Endothelial cell of umbilical vein (primary cell): ENCODE data around the gene MACROH2A2. TPM values are rescaled to one million over a fixed set of nuclear protein-coding genes. Genes with fewer than 3 reads are reported as not detected.

Source experiments
- BruUV-seq: library from RNA; stranded (reverse); fragments of 400-500 nt; replicated peaks from 2 replicates; lab custom pipeline; 2021; lab: Mats Ljungman, UMichigan
- CTCF ChIA-PET: fragments of 300-600, 350-600 bp; sonication (Branson Sonifier 250); formaldehyde crosslinking; loops from one replicate; lab custom pipeline; 2021; ENCODE audit warnings: antibody characterized with exemption, inconsistent platforms; lab: Charles Lee
- POLR2A ChIA-PET: fragments of 300-600, 350-600 bp; sonication (Branson Sonifier 250); formaldehyde crosslinking; loops from one replicate; lab custom pipeline; 2021; ENCODE audit warnings: antibody characterized with exemption, inconsistent platforms; lab: Charles Lee
- DNase-seq: peaks from one replicate; pipeline ENCODE4 v3.0.0-alpha.2; 2011; ENCODE audit warnings: low read depth, low spot score
- FAIRE-seq: peaks from 2 replicates; lab custom pipeline; 2011; peaks lifted over from hg19 to GRCh38; lab: Jason Lieb, UNC
- H2AFZ ChIP-seq: 2 replicates; pipeline ENCODE4 v1.6.0; 2012; ENCODE audit warnings: low read depth, low read length, control low read depth, inconsistent platforms
- H3K27ac ChIP-seq: 2 replicates; pipeline ENCODE4 v1.5.1; 2011; ENCODE audit warnings: low read depth, mild to moderate bottlenecking, control low read depth, low read length, moderate library complexity; ENCODE audit not compliant: insufficient read depth
- H3K27me3 ChIP-seq, 2 experiments: 2 replicates each; pipeline versions ENCODE4 v1.6.0 to v1.6.1; 2011; ENCODE audit warnings: low read length in 2 of 2, mixed read lengths in 1 of 2; ENCODE audit not compliant: control insufficient read depth in 2 of 2, insufficient read depth in 2 of 2
- H3K36me3 ChIP-seq, 2 experiments: 2 replicates in 1 of 2; 3 replicates in 1 of 2; pipeline ENCODE4 v1.5.1; 2011; ENCODE audit warnings: low read length in 2 of 2, mild to moderate bottlenecking in 1 of 2, moderate library complexity in 1 of 2; ENCODE audit not compliant: control insufficient read depth in 2 of 2, insufficient read depth in 2 of 2; ENCODE audit errors: extremely low read depth in 1 of 2
- H3K4me1 ChIP-seq: 3 replicates; pipeline ENCODE4 v1.5.1; 2011; ENCODE audit warnings: mild to moderate bottlenecking, low read length; ENCODE audit not compliant: control insufficient read depth, insufficient read depth; ENCODE audit errors: extremely low read depth
- H3K4me2 ChIP-seq: 2 replicates; pipeline ENCODE4 v1.6.1; 2011; ENCODE audit warnings: low read length, control low read depth, mixed read lengths; ENCODE audit not compliant: insufficient read depth
- H3K4me3 ChIP-seq, 3 experiments: fragments of 200-600 bp in 1 of 3; sonication (generic), shearing (Covaris generic) in 1 of 3; replicated peaks in 1 of 3; 2 replicates each; pipeline ENCODE4 v1.5.1; 2011 to 2016; ENCODE audit warnings: control low read depth in 3 of 3, low read length in 3 of 3, mild to moderate bottlenecking in 2 of 3, inconsistent platforms in 1 of 3, low read depth in 1 of 3, moderate library complexity in 1 of 3; ENCODE audit not compliant: insufficient read depth in 1 of 3
- H3K79me2 ChIP-seq: 2 replicates; pipeline ENCODE4 v1.6.0; 2012; ENCODE audit warnings: low read length, inconsistent platforms; ENCODE audit not compliant: control insufficient read depth, insufficient read depth
- H3K9ac ChIP-seq: replicated peaks from 2 replicates; pipeline ENCODE3; 2011; ENCODE audit warnings: low read length, control low read depth; ENCODE audit not compliant: insufficient read depth; ENCODE audit errors: extremely low read depth
- H3K9me1 ChIP-seq: replicated peaks from 3 replicates; pipeline ENCODE4 v1.6.0; 2011; ENCODE audit warnings: mild to moderate bottlenecking, low read length; ENCODE audit not compliant: control insufficient read depth, insufficient read depth; ENCODE audit errors: extremely low read depth
- H3K9me3 ChIP-seq: replicated peaks from 2 replicates; pipeline ENCODE4 v1.5.1; 2012; ENCODE audit warnings: low read length, inconsistent platforms; ENCODE audit not compliant: control insufficient read depth, insufficient read depth
- H4K20me1 ChIP-seq: replicated peaks from 2 replicates; pipeline ENCODE3; 2011; ENCODE audit warnings: mild to moderate bottlenecking, low read length; ENCODE audit not compliant: control insufficient read depth, insufficient read depth; ENCODE audit errors: extremely low read depth
- EZH2 ChIP-seq: IDR thresholded peaks from 2 replicates; pipeline ENCODE4 v1.6.1; 2012; ENCODE audit warnings: borderline replicate concordance, low read depth, mild to moderate bottlenecking, moderate library complexity, low read length, inconsistent platforms; ENCODE audit not compliant: severe bottlenecking
- FOS ChIP-seq: IDR thresholded peaks from 2 replicates; pipeline ENCODE4 v1.6.1; 2011; ENCODE audit warnings: mild to moderate bottlenecking, low read length, moderate library complexity, borderline replicate concordance; ENCODE audit not compliant: insufficient read depth
- GATA2 ChIP-seq: IDR thresholded peaks from 2 replicates; pipeline ENCODE4 v1.7.0; 2011; ENCODE audit warnings: low read depth, mild to moderate bottlenecking, moderate library complexity, mixed read lengths, low read length; ENCODE audit not compliant: insufficient read length, insufficient read depth
- JUN ChIP-seq: IDR thresholded peaks from 2 replicates; pipeline ENCODE4 v1.6.1; 2011; ENCODE audit warnings: borderline replicate concordance, low read depth; ENCODE audit not compliant: insufficient read length, insufficient read depth
- MYC ChIP-seq: IDR thresholded peaks from one replicate; pipeline ENCODE4 v1.6.1; 2011; ENCODE audit warnings: mild to moderate bottlenecking, low read depth, low read length
- POLR2A ChIP-seq: IDR thresholded peaks from 2 replicates; pipeline ENCODE4 v1.6.1; 2012; ENCODE audit warnings: low read depth, mild to moderate bottlenecking, control low read depth, low read length
- POLR2AphosphoS5 ChIP-seq: IDR thresholded peaks from 2 replicates; pipeline ENCODE4 v1.6.1; 2012; ENCODE audit warnings: low read depth, mild to moderate bottlenecking, control low read depth, low read length, moderate library complexity; ENCODE audit not compliant: insufficient read depth
- dilution Hi-C: fragments of 300-500 bp; cut with MboI; formaldehyde crosslinking; loops from one replicate; pipeline ENCODE4 v1.15.0; 2019; ENCODE audit warnings: low sequenced_read_pairs; ENCODE audit not compliant: extremely low pct_ligation_motif_present
- intact Hi-C: fragments of 100-400 bp; cut with micrococcal nuclease; formaldehyde crosslinking; loops from one replicate; pipeline ENCODE4 v1.10.0; 2022
- polyA plus RNA-seq, 4 experiments: library from polyadenylated mRNA; depleted of rRNA in 3 of 4; stranded (reverse) in 3 of 4; unstranded in 1 of 4; fragments of >200 nt; gene quantifications; 2 replicates each; pipeline versions ENCODE4 v1.2.1 to v1.2.3, GENCODE V29; 2011 to 2012; ENCODE audit warnings: missing spikeins in 1 of 4
- total RNA-seq: library from RNA; stranded (reverse); gene quantifications from 2 replicates; pipeline ENCODE4 v1.2.3, GENCODE V29; 2021
- TF ChIP-seq, protein P1 (sequence below): IDR thresholded peaks from 2 replicates; pipeline ENCODE4 v1.6.1; 2011; ENCODE audit not compliant: insufficient read depth, insufficient read length
- TF ChIP-seq, protein P2 (sequence below), 2 donors: IDR thresholded peaks; 1 replicate in 1 of 2; 2 replicates in 1 of 2; pipeline ENCODE4 v1.5.1; 2011; ENCODE audit warnings: low read length in 2 of 2, mild to moderate bottlenecking in 2 of 2, moderate library complexity in 2 of 2, control low read depth in 1 of 2, inconsistent platforms in 1 of 2, low read depth in 1 of 2; ENCODE audit not compliant: insufficient read depth in 1 of 2; ENCODE audit errors: extremely low read depth in 1 of 2

The MACROH2A2 gene
- total and polyA plus RNA-seq, 2 donors (not counting 3 experiments of a cell fraction or from before 2014, with no cell fraction given), result 0.08 TPM; not detected in 1

DNA sequence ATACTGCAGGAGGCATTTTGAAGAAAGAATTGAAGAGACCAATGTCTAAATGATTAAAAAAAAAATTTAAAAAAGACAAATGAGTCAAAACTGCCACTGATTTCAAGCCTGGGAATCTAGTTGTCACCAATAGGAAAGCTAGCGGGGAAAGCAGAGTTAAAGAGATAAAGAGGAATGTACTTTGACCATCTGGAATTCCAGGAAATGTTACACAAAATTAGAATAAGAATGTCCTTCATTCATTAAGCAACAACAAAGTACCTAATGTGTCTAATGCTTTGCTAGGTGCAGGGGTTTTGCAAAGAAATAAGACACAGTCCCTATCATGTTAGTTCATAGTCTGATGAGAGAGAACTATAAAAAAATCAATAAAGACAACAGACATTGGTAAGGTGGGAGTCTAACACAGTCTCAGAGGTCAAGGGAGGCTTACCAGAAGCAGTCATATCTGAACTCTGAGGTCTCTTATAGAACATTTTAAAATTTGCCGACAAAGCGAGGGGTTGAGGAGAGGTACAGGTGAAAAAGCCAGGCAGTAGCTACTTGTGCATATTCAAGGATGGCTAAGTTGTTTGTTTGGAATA lies 102.7 kb downstream of the MACROH2A2 start:
- no peak for FAIRE-seq
- dilution Hi-C loops, result no loop called here
- H3K36me3 ChIP-seq, result peaks cover 23 to 44% of the 10 kb centered on the region in 2 experiments

DNA sequence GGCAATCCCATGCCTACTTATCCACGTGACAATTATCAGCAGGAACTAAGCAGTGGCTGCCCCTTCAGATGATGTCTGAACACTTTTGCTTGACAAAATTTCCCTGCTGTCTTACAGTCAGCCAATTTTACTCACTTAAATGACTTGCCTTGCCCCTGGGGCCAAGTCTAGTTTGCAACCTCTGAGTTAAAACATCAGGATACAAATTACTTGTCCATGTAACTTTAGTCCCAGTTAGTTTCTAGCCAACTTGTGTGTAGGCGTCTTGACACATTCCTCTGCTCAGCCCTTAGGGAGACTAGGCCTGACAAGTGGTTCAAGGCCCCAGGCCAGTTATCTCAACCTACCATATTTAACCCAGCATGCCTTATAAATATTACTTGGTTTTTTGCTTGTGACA lies 105.5 kb downstream of the MACROH2A2 start:
- Histone ChIP-seq H3K4me3 (no peak overlapping the region), H3K27me3 (no peaks in the 10 kb centered on the region), H3K4me1 (no peaks in the 10 kb centered on the region), H3K9me3 (no peaks in the 10 kb centered on the region), H3K4me2 (no peak overlapping the region), H3K9ac (no peak overlapping the region), H4K20me1 (peaks cover 5% of the 10 kb centered on the region), H2AFZ (no peak overlapping the region), H3K27ac (no peak overlapping the region), H3K79me2 (peaks cover 27% of the 10 kb centered on the region), H3K36me3 (peaks cover 15 to 38% of the 10 kb centered on the region in 2 experiments), H3K9me1 (no peaks in the 10 kb centered on the region)
- DNase-seq, result no peak
- BruUV-seq, result no TSS peak
- FAIRE-seq, result no peak
- TF ChIP-seq JUN (no peak), POLR2A (no peak), MYC (no peak), FOS (no peak), GATA2 (no peak), POLR2AphosphoS5 (no peak), EZH2 (no peak)
- TF ChIP-seq, protein P1, sequence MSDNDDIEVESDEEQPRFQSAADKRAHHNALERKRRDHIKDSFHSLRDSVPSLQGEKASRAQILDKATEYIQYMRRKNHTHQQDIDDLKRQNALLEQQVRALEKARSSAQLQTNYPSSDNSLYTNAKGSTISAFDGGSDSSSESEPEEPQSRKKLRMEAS, result no peak
- TF ChIP-seq, protein P2, sequence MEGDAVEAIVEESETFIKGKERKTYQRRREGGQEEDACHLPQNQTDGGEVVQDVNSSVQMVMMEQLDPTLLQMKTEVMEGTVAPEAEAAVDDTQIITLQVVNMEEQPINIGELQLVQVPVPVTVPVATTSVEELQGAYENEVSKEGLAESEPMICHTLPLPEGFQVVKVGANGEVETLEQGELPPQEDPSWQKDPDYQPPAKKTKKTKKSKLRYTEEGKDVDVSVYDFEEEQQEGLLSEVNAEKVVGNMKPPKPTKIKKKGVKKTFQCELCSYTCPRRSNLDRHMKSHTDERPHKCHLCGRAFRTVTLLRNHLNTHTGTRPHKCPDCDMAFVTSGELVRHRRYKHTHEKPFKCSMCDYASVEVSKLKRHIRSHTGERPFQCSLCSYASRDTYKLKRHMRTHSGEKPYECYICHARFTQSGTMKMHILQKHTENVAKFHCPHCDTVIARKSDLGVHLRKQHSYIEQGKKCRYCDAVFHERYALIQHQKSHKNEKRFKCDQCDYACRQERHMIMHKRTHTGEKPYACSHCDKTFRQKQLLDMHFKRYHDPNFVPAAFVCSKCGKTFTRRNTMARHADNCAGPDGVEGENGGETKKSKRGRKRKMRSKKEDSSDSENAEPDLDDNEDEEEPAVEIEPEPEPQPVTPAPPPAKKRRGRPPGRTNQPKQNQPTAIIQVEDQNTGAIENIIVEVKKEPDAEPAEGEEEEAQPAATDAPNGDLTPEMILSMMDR (IDR thresholded peaks at IDR 0.05; ENCODE audit: extremely low read depth in 1 of 2, insufficient read depth in 1 of 2, low read depth in 1 of 2, low read length in 2 of 2), result no peak
- intact Hi-C loops, result no loop called here
- CTCF ChIA-PET, result interaction anchor here (0.7 to 2.6 kb wide), 2 partner anchors 12 to 59 kb away, joined by 4 to 17 read pairs; partner anchors contain the start of gene TYSND1
- dilution Hi-C loops, result no loop called here
- POLR2A ChIA-PET, result interaction anchor here (0.6 to 1.0 kb wide), 2 partner anchors 12 to 14 kb away, joined by 8 to 11 read pairs; partner anchors contain the start of gene TYSND1

More for the DNA sequence above, 102.7 kb downstream of the MACROH2A2 start:
- no peak overlapping the region for H3K4me2 ChIP-seq
- H3K79me2 ChIP-seq, result peaks cover 8% of the 10 kb centered on the region
- H3K4me3 ChIP-seq, result no peak overlapping the region
- DNase-seq, result no peak
- H2AFZ ChIP-seq, result no peak overlapping the region
- intact Hi-C loops, result no loop called here
- BruUV-seq, result no TSS peak
- no peaks in the 10 kb centered on the region for H4K20me1 ChIP-seq
- no peaks in the 10 kb centered on the region for H3K4me1 ChIP-seq
- no peak overlapping the region for H3K27ac ChIP-seq
- H3K9ac ChIP-seq, result no peak overlapping the region
- POLR2A ChIA-PET, result interaction anchor here (1.5 kb wide), 1 partner anchor 15 kb away, joined by 4 read pairs; the partner anchor contains the start of gene SAR1A
- TF ChIP-seq JUN (no peak), MYC (no peak), POLR2A (no peak), EZH2 (no peak), POLR2AphosphoS5 (no peak)
- TF ChIP-seq, protein P1, result no peak
- H3K27me3 ChIP-seq, result no peaks in the 10 kb centered on the region
- no peaks in the 10 kb centered on the region for H3K9me1 ChIP-seq
- no peaks in the 10 kb centered on the region for H3K9me3 ChIP-seq
- CTCF ChIA-PET, result interaction anchor here (1.7 kb wide), 1 partner anchor 9 kb away, joined by 7 read pairs; the partner anchor contains the start of gene TYSND1
